Hepatocyte (in vitro differentiated cells): ENCODE measurements around the gene KRTAP22-1. TPM values are rescaled to one million over a fixed set of nuclear protein-coding genes. Genes with fewer than 3 reads are reported as not detected.

Experiments used
- DNase-seq: peaks from one replicate; pipeline ENCODE4 v3.0.0-alpha.2; 2016; ENCODE audit warnings: low spot score
- H2AFZ ChIP-seq: fragments of 200-600 bp; sonication (generic); 2 replicates; pipeline ENCODE4 v1.6.0; 2016; ENCODE audit warnings: antibody characterized with exemption, mild to moderate bottlenecking
- H3K27ac ChIP-seq: fragments of 200-600 bp; sonication (generic); 2 replicates; pipeline ENCODE4 v1.5.1; 2016; ENCODE audit warnings: mild to moderate bottlenecking
- H3K27me3 ChIP-seq: fragments of 200-600 bp; sonication (generic); 2 replicates; pipeline ENCODE4 v1.6.1; 2016
- H3K36me3 ChIP-seq: fragments of 200-600 bp; sonication (generic); replicated peaks from 2 replicates; pipeline ENCODE4 v1.5.1; 2016; ENCODE audit warnings: low read depth; ENCODE audit not compliant: insufficient read depth
- H3K4me1 ChIP-seq: fragments of 200-600 bp; sonication (generic); 2 replicates; pipeline ENCODE4 v1.5.1; 2016; ENCODE audit warnings: mild to moderate bottlenecking, moderate library complexity; ENCODE audit not compliant: insufficient read depth
- H3K4me2 ChIP-seq: fragments of 200-600 bp; sonication (generic); 2 replicates; pipeline ENCODE4 v1.6.0; 2016
- H3K4me3 ChIP-seq: fragments of 200-600 bp; sonication (generic); 2 replicates; pipeline ENCODE4 v1.5.1; 2016; ENCODE audit warnings: mild to moderate bottlenecking
- H3K79me2 ChIP-seq: fragments of 200-600 bp; sonication (generic); 2 replicates; pipeline ENCODE4 v1.6.0; 2017; ENCODE audit warnings: mild to moderate bottlenecking
- H3K9me2 ChIP-seq: fragments of 200-600 bp; sonication (generic); replicated peaks from 2 replicates; pipeline ENCODE4 v1.6.0; 2017; ENCODE audit warnings: mild to moderate bottlenecking; ENCODE audit not compliant: insufficient read depth
- H3K9me3 ChIP-seq: fragments of 200-600 bp; sonication (generic); 2 replicates; pipeline ENCODE4 v1.5.1; 2016; ENCODE audit warnings: low read depth, mild to moderate bottlenecking
- H4K20me1 ChIP-seq: fragments of 200-600 bp; sonication (generic); 2 replicates; pipeline ENCODE4 v1.6.0; 2016; ENCODE audit warnings: mild to moderate bottlenecking; ENCODE audit not compliant: insufficient read depth, poor library complexity, severe bottlenecking
- CTCF ChIP-seq: fragments of 200-600 bp; sonication (generic); IDR thresholded peaks from 2 replicates; pipeline ENCODE4 v1.5.1; 2016; ENCODE audit warnings: antibody characterized with exemption, mild to moderate bottlenecking; ENCODE audit not compliant: poor library complexity
- EZH2 ChIP-seq: fragments of 200-600 bp; sonication (generic); IDR thresholded peaks from 2 replicates; pipeline ENCODE4 v1.6.1; 2016; ENCODE audit warnings: antibody characterized with exemption, mild to moderate bottlenecking, borderline replicate concordance
- EZH2phosphoT487 ChIP-seq: fragments of 200-600 bp; sonication (generic); IDR thresholded peaks from one replicate; pipeline ENCODE4 v1.6.1; 2018; ENCODE audit warnings: antibody characterized with exemption, mild to moderate bottlenecking, low read depth, moderate library complexity; ENCODE audit not compliant: unreplicated experiment, severe bottlenecking
- WGBS: methylation state at CpG from one replicate; pipeline ENCODE4 v1.1.6; 2016; ENCODE audit warnings: low lambda C conversion rate; ENCODE audit errors: missing lambda C conversion rate; 5-methylcytosine and 5-hydroxymethylcytosine counted together
- polyA plus RNA-seq: library from polyadenylated mRNA; unstranded; fragments of >200 nt; fragmentation: Nextera tagmentation; extraction: Ambion mirVana; gene quantifications from 2 replicates; pipeline ENCODE4 v1.2.1, GENCODE V29; 2016
- total RNA-seq: library from RNA; depleted of rRNA; stranded (reverse); fragments of >200 nt; gene quantifications from 2 replicates; pipeline ENCODE4 v1.2.3, GENCODE V29; 2014

KRTAP22-1 gene
- total RNA-seq (not detected in 2 replicates), polyA plus RNA-seq (not detected in 2 replicates)

GRCh38 chr21:30600787-30601186, at the start of gene KRTAP22-1:
KRTAP22-1 (plus strand) TSS chr21:30601087.
- H3K27ac ChIP-seq: no peak within 1 kb of the TSS
- no peaks in the 10 kb centered on the region for H3K4me1 ChIP-seq
- no peak within 1 kb of the TSS for H3K4me3 ChIP-seq
- 0% methylated on average over 1 of the region's 1 CpG for WGBS
- DNase-seq: no peak
- H3K79me2 ChIP-seq: no peaks in the 10 kb centered on the region
- no peaks in the 10 kb centered on the region for H3K9me2 ChIP-seq
- H3K27me3 ChIP-seq: no peaks in the 10 kb centered on the region
- TF ChIP-seq CTCF: no peak
- no peaks in the 10 kb centered on the region for H4K20me1 ChIP-seq
- H3K9me3 ChIP-seq: no peaks in the 10 kb centered on the region
- no peaks in the 10 kb centered on the region for H3K36me3 ChIP-seq
- no peak within 1 kb of the TSS for H3K4me2 ChIP-seq
- no peak within 1 kb of the TSS for H2AFZ ChIP-seq

GRCh38 chr21:30552782-30553181, 48.1 kb upstream of the KRTAP22-1 start:
- DNase-seq: no peak
- Histone ChIP-seq H3K36me3 (no peaks in the 10 kb centered on the region), H3K4me1 (no peaks in the 10 kb centered on the region), H4K20me1 (no peaks in the 10 kb centered on the region), H3K9me2 (no peaks in the 10 kb centered on the region), H3K27ac (no peak overlapping the region), H3K4me3 (no peak overlapping the region), H3K9me3 (no peaks in the 10 kb centered on the region), H3K27me3 (no peaks in the 10 kb centered on the region), H3K79me2 (no peaks in the 10 kb centered on the region), H3K4me2 (no peak overlapping the region), H2AFZ (no peak overlapping the region)
- WGBS: 75% methylated on average over 1 of the region's 1 CpG
- no peak for TF ChIP-seq EZH2
- TF ChIP-seq EZH2phosphoT487: no peak
- no peak for TF ChIP-seq CTCF

GRCh38 chr21:30555095-30555494, 45.8 kb upstream of the KRTAP22-1 start:
- DNase-seq: no peak
- Histone ChIP-seq H3K27ac (no peak overlapping the region), H2AFZ (no peak overlapping the region), H3K9me3 (no peaks in the 10 kb centered on the region), H3K27me3 (no peaks in the 10 kb centered on the region), H3K4me1 (no peaks in the 10 kb centered on the region), H3K79me2 (no peaks in the 10 kb centered on the region), H3K4me2 (no peak overlapping the region), H4K20me1 (no peaks in the 10 kb centered on the region), H3K36me3 (no peaks in the 10 kb centered on the region), H3K4me3 (no peak overlapping the region), H3K9me2 (no peaks in the 10 kb centered on the region)
- WGBS: 73% methylated on average over 2 of the region's 2 CpGs
- TF ChIP-seq EZH2 (no peak), CTCF (no peak), EZH2phosphoT487 (no peak)

GRCh38 chr21:30561264-30561895, 39.5 kb upstream of the KRTAP22-1 start, which contains the start of gene KRTAP19-7:
KRTAP19-7 (minus strand) TSS chr21:30561314; CDS start chr21:30561289, 25 bp downstream.
- H3K27ac ChIP-seq: no peak within 1 kb of the TSS
- 78% methylated on average over 2 of the region's 2 CpGs for WGBS
- TF ChIP-seq EZH2phosphoT487 (no peak), EZH2 (no peak), CTCF (no peak)
- no peaks in the 10 kb centered on the region for H3K4me1 ChIP-seq
- no peak within 1 kb of the TSS for H2AFZ ChIP-seq
- H3K4me2 ChIP-seq: no peak within 1 kb of the TSS
- no peak within 1 kb of the TSS for H3K4me3 ChIP-seq
- no peaks in the 10 kb centered on the region for H3K36me3 ChIP-seq
- no peaks in the 10 kb centered on the region for H3K27me3 ChIP-seq
- no peak for DNase-seq
- H3K9me2 ChIP-seq: no peaks in the 10 kb centered on the region
- H3K79me2 ChIP-seq: no peaks in the 10 kb centered on the region
- H3K9me3 ChIP-seq: no peaks in the 10 kb centered on the region
- no peaks in the 10 kb centered on the region for H4K20me1 ChIP-seq
